DLD1 (cell line): Measurements from ENCODE around the gene MTERF1.

ENCODE experiments used
- in situ Hi-C: cut with HindIII; loops from 2 replicates; pipeline ENCODE4 v1.10.0; 2017; ENCODE audit warnings: low sequenced_read_pairs

The MTERF1 gene

DNA sequence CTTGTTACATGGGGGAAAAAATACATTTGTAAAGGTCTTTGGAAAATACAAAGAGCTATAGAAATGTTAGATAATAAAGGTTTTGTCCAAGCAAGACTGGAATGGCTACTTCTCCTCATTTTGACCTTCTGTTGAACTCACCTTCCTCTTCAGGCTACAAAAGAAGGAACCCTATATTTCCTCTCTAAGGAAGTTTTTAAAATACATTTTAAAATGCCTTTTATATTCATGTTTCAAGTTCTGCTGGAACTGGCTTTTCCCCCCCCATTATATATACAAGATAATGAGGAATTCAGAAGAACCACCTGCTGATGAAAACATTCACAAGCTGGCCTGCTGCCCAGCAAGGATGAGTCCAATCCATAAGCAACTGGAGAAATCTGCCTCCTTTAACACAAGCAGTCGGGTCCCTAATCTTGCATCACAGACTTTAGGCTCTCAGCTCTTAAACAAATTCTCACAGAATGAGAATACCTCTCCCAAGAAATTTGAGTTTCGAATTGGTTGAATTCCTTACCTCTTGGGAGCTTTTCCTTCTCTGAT, 44.6 kb downstream of the MTERF1 start:
- in situ Hi-C loops = no loop called here

DNA sequence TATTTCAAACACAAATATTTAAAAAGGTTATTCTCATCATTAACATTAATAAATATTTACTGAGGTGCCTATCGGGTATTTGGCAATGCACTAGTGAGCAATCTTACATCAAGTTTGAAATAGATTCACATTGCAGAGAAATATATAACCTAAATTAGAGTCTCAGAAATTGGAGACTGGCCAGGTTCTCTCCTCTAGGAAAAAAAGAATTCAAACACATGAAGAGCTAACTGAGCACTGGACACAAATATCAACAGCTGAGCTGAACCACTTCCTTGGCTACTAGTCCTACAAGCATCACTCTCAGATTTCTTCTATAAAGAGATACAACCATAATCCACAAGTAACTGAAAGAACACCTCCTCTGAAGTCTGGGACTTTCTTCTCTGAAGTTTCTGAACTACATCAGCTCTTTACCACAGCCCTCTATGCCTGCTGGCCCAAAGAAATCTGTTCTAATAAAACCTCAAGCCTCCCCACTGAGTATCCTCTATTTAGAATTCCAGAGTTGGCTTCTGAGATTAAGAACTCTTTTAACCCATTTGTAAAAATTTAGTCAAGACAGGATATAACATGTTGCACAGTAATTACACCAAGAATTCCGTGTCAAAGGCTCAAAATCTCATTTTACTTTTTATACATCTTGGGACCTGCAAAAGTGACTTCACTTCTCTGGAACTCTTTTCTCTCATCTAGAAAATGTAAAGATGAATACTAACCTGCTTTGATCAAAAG, 45.2 kb downstream of the MTERF1 start:
- in situ Hi-C loops = no loop called here

DNA sequence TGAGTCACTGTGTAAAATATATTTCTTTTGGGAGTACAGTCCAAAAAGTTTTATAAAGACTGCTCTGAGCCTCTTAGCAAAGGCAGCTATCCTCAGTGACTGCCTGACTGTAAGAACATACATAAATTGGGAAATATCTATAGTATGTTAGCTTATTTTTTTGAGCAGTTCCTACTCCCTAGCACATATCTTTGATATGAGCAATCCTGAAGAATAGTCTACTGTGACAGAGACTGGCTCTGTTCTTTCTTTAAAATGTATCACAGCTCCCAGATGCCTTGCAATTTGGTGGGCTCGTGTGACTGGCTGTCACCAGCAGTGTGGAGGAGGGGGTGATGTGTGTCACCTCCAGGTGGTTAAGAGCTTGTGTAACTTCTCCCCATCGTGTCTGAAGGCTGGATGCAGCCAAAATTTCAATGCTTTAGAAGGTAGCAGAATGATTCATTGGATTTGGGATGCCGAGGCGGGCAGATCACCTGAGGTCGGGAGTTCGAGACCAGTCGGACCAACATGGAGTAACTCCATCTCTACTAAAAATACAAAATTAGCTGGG, 47.9 kb downstream of the MTERF1 start:
- in situ Hi-C loops = no loop called here

- in situ Hi-C loops = no loop called here
Measured at GRCh38 chr7:91827169-91827568, 53.3 kb downstream of the MTERF1 start.

GRCh38 chr7:91826377-91826776, 54.1 kb downstream of the MTERF1 start:
- in situ Hi-C loops = no loop called here

DNA sequence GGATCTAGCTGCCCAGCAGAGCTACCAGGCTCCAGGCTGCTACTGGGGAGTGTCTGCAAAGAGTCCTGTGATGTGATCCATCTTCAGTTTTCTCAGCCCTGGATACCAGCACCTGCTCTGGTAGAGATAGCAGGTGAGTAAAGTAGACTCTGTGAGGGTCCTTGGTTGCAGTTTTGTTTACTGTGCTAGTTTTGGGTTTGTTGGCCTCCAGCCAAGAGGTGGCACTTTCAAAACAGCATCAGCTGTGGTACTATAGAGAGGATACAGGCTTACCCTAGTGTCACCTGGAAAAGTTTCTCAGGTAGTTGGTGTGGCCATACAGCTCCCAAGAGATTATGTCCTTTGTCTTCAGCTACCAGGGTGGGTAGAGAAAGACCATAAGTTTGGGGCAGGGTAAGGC, 56.3 kb downstream of the MTERF1 start:
- in situ Hi-C loops = no loop called here
